ENCODE measurements around the gene HMGXB4.
"Not testable (repeated sequence)": the region's sequence is repeated elsewhere in the genome, so short reads cannot be mapped to it uniquely, and the experiment has no call there.

Gene HMGXB4, protein sequence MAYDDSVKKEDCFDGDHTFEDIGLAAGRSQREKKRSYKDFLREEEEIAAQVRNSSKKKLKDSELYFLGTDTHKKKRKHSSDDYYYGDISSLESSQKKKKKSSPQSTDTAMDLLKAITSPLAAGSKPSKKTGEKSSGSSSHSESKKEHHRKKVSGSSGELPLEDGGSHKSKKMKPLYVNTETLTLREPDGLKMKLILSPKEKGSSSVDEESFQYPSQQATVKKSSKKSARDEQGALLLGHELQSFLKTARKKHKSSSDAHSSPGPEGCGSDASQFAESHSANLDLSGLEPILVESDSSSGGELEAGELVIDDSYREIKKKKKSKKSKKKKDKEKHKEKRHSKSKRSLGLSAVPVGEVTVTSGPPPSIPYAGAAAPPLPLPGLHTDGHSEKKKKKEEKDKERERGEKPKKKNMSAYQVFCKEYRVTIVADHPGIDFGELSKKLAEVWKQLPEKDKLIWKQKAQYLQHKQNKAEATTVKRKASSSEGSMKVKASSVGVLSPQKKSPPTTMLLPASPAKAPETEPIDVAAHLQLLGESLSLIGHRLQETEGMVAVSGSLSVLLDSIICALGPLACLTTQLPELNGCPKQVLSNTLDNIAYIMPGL

DNA sequence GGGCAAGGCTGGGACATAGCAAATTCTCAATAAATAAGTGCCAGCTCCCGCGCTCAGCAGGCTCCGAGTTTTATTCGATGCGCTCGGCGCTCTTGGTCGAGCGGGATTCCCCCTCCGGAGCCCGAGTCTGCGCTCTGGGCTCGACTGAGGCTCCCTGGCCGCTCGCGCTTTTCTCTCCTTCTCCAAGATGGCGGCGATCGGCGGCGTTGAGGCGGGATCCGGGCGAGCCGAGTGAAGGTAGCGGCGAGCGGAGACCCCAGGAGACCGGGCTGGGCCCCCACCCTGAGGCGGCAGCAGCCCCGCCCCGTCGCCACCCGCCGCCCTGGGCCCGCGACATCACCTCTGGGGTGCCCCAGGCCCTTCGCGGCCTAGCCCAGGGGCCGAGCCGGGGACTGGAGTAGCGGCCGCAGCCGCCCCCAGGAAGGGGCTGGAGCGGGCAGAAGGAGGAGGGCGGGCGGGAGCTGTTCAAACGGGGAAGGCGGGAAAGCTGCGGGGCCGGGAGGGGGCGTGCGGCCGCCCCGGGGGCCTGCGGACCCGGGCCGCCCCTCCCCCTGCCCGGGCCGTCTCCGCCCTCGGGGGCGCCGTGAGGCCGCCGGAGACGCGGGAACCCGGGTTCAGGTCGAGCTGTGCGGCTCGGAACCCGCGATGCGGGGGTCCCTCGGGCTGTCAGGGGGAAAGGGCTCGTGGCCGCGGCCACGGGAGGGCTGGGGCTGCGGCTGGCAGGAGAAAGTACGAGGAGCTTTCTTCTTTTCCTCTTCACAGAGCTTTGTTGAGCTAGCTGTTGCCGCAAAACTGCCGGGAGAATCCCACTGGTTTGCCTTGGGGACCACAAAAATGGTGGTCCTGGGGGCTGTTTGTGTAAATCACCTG, at the start of gene HMGXB4:
HMGXB4 (plus strand) TSS at position 173 of the 870 bp plus-strand sequence. CDS start 4,898 bp downstream, outside the sequence.
- peak; percentile 98 for DNase-seq (ENCODE audit: low spot score)

- no peak for DNase-seq (ENCODE audit: low spot score)
These were observed 49.3 kb upstream of the HMGXB4 start for GRCh38 chr22:35208003-35208402.

GRCh38 chr22:35209203-35209602, 48.1 kb upstream of the HMGXB4 start:
- DNase-seq (ENCODE audit: low spot score): no peak

- DNase-seq (ENCODE audit: low spot score): no peak
These were observed 45.3 kb upstream of the HMGXB4 start for GRCh38 chr22:35212009-35212408.

DNA sequence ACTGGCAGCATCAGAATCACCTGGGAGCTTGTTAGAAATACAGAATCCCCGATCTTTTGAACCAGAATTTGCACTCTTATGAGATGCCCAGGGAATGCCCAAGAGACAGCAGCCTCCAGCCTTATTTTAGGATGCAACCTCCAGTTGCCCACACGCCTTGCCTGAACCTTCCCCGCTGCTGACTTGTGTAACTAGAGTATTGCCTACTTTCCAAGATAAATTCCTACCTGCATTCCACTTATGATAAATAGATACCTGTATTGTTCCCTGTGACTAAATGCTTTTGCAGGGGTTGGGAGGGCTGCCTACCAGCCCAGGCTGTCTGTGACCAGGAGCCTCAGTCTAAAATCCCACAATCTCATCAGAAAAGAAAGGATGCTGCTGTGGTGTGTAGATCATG, 44.3 kb upstream of the HMGXB4 start:
- no peak for DNase-seq (ENCODE audit: low spot score)

GRCh38 chr22:35214968-35215367, 42.3 kb upstream of the HMGXB4 start:
- DNase-seq (ENCODE audit: low spot score): no peak

GRCh38 chr22:35215993-35216392, 41.3 kb upstream of the HMGXB4 start:
- no peak for DNase-seq (ENCODE audit: low spot score)

GRCh38 chr22:35217527-35217926, 39.8 kb upstream of the HMGXB4 start:
- DNase-seq (ENCODE audit: low spot score): no peak

DNA sequence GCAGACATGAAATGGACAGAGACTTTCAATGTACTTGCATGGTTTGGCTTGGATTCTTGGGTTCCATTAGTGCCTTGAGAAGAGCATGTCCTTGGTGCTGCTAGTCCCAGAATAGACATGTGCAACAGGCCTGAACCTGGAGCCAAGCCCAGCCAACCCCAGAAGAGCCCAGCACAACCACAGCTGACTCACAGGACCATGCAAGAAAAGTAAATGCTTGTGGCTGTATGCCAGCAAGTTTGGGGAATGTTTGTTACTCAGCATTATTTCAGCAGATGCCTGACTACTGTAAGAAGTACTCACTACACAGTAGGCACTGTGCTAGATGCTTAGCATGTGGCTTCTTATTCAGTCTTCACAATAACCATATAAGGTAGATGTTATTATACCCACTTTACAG, 39.2 kb upstream of the HMGXB4 start:
- no peak for DNase-seq (ENCODE audit: low spot score)

- DNase-seq (ENCODE audit: low spot score): no peak
These were observed 38.3 kb upstream of the HMGXB4 start for GRCh38 chr22:35219012-35219411.

GRCh38 chr22:35220221-35220620, 37.1 kb upstream of the HMGXB4 start:
- DNase-seq (ENCODE audit: low spot score): no peak

DNA sequence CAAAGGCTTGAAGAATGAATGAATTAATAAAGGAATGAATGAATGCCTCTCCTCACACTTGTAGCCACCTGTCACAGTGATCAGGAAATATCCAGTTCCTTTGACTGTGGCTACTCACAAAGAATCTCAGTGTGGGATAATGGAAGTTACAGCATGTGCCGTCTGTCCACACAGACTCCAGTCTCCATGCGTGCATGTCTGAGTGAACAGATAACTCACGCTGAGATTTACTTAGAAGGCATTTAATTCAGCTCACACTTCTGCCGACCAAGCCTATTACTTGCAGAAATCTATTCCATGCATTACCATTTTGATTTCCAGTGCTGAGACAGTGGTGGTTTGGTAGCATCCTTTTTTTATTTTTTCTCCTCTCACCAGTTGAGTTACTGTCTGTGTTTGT, 32.3 kb upstream of the HMGXB4 start:
- DNase-seq (ENCODE audit: low spot score): no peak

DNA sequence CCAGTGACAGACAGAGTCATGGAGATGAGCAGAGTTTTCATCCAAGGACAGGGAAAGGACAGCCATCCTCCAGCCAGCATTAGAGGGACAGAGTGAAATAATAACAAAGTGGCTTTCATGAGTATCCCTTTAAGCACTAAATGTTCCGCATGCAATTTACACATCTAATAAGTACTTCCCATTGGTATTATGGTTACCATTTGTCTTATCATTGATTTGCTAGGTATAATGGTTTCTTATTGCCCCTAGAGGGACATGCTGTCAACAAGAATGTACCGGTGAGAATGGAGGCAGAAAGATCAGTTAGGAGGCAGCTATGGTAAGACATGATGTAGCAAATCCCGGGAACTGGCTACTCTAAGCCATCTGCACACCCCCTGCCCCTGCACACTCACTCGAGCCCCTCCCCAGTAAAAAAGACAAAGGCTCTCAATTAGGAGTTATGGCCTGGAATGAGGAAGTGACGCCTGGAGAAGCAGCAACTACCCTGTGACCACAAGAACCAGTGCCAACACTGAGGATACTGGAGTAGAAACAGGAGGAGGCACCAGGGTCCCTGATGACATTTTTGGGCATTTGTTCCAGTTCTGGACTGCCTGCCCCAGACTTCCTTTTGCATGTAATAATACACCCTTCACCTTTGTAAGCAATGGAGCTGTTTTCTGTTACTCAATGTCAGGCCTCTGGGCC, 30.2 kb upstream of the HMGXB4 start:
- DNase-seq (ENCODE audit: low spot score): no peak

- no peak for DNase-seq (ENCODE audit: low spot score)
These were observed 27.4 kb upstream of the HMGXB4 start for GRCh38 chr22:35229865-35230264.

- DNase-seq (ENCODE audit: low spot score): no peak
These were observed 26.9 kb upstream of the HMGXB4 start for GRCh38 chr22:35230417-35230816.

- no peak for DNase-seq (ENCODE audit: low spot score)
These were observed 26.3 kb upstream of the HMGXB4 start for GRCh38 chr22:35230839-35231584.

DNA sequence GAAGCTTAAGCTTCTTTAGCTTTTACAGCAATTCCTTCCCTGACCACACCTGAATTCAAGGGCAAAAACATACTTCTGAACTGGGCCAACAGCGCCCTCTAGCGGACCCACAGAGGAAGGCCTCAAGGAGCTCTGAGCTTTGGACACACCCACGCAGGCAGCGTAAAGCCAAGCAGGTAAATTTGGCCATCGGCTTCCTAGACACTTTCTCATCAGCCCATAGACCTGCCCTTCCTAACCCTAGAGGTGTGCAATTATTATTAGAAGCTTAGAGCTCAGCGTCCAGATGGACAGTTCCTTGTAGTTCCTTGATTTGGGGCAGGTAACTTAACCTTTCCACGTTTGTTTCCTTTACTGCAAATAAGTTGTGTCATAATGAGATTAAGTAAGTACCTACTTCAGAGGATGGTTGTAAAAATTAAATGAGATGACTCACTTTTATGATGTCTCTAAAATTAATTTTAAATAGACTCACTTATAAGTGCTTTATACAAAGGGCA, 25.7 kb upstream of the HMGXB4 start:
- DNase-seq (ENCODE audit: low spot score): peak; percentile 86

DNA sequence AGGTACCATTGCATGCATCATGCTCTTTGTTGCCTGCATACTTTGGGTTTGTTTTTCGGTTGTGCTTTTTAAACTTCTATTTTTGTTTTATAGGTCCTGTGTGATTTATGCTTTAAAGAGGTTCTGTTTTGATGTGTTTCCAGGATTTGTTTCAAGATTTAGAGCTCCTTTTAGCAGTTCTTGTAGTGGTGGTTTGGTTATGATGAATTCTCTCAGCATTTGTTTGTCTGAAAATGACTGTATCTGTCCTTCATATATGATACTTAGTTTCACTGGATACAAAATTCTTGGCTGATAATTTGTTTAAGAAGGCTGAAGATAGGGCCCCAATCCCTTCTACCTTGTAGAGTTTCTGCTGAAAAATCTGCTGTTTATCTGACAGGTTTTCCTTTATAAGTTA, 18.5 kb upstream of the HMGXB4 start:
- not testable (repeated sequence) for DNase-seq (ENCODE audit: low spot score)

GRCh38 chr22:35244507-35244906, 12.8 kb upstream of the HMGXB4 start:
- DNase-seq (ENCODE audit: low spot score): not testable (repeated sequence)

DNA sequence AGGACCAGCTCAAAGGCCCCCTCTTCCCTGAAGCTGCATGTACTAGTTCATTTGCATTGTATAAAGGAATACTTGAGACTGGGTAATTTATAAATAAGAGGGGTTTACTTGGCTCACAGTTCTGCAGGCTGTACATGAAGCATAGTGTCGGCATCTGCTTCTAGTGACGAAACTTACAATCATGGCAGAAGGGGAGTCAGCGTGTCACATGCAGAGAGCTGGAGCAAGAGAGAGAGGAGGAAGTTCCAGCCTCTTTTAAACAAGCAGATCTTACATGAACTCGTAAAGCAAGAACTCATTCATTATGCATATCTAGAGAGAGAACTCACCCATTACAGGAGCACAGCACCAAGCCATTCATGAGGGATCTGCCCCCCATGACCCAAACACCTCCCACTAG, 7.1 kb upstream of the HMGXB4 start:
- DNase-seq (ENCODE audit: low spot score): no peak

GRCh38 chr22:35253946-35254345, 3.3 kb upstream of the HMGXB4 start:
- no peak for DNase-seq (ENCODE audit: low spot score)

Measured in COLO829 (cell line).